ENCODE data around the gene P3R3URF.
A peak's percentile ranks its signal among the peaks of the same experiment; 100 is the strongest.

P3R3URF gene

DNA sequence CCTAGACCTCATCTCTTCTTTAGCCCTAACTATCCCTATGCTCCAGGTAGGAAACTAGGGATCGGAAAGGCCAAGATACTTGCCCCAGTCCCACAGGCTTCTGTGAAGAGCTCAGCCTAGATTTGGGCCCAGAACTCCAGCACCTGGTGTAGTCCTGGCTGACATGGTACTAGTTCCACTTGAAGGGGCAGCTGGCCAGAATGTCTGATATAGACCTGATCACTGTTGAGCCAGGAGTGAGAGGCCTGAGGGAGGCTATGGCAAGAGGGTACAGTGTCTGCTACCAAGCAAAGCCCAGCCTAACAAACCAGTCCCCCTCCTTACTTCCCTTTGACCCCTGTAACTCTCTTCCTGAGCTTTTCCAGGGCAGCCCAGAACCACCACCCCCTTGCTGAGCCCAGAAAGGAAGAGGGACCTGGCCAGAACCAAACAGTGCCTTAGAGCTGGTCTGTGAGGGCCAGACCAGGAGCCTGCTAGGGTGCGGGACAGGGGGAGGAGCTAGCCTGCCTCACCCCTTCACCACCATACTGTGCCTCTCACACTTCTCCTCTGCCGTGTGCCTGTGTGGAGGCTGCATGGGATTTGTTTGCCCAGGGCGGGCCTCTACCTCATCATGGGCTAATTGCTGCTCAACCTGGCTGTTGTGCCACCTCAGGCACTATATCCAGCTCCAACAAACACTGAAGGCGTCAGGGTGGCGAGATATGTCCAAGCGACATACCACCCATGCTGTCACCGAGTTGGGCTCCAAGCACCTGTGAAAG lies 11.0 kb upstream of the P3R3URF start:
- no peak for FAIRE-seq
- TF ChIP-seq POU2F2 (IDR thresholded peaks at IDR 0.05; ENCODE audit: low read depth, low read length) (no peak), POLR2AphosphoS5 (IDR thresholded peaks at IDR 0.05; ENCODE audit: low read depth, low read length) (no peak), TAF1 (IDR thresholded peaks at IDR 0.05; ENCODE audit: low read depth, low read length) (no peak), PAX5 (IDR thresholded peaks at IDR 0.05; ENCODE audit: insufficient read depth, low read length, severe bottlenecking) (no peak), SPI1 (IDR thresholded peaks at IDR 0.05; ENCODE audit: low read depth, low read length) (no peak), POLR2A (IDR thresholded peaks at IDR 0.05; ENCODE audit: low read depth, low read length) (no peak)
- no peak for DNase-seq (ENCODE audit: insufficient read length, low spot score)

DNA sequence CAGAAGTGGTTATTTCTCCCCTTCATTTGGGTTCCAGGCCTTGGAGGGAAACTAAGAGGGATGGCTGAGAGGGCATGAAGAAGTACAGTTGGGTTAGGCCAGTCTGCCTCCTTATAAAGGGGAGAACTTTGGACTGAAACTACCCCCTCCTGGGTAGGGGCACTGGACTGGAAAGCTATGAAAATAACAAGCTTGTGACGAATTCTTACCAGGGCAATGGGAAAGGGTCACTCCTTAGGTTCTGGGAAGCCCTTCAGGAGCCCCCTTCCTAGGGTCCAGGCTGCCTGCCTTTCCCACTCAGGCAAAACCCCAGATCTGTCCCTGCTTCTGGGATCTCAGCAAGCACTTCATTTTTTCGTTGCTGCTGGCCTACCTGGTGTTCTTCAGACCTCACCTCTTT lies 9.8 kb upstream of the P3R3URF start:
- no peak for FAIRE-seq
- TF ChIP-seq POU2F2 (IDR thresholded peaks at IDR 0.05; ENCODE audit: low read depth, low read length) (no peak), POLR2AphosphoS5 (IDR thresholded peaks at IDR 0.05; ENCODE audit: low read depth, low read length) (no peak), SPI1 (IDR thresholded peaks at IDR 0.05; ENCODE audit: low read depth, low read length) (no peak)
- no peak for DNase-seq (ENCODE audit: insufficient read length, low spot score)

DNA sequence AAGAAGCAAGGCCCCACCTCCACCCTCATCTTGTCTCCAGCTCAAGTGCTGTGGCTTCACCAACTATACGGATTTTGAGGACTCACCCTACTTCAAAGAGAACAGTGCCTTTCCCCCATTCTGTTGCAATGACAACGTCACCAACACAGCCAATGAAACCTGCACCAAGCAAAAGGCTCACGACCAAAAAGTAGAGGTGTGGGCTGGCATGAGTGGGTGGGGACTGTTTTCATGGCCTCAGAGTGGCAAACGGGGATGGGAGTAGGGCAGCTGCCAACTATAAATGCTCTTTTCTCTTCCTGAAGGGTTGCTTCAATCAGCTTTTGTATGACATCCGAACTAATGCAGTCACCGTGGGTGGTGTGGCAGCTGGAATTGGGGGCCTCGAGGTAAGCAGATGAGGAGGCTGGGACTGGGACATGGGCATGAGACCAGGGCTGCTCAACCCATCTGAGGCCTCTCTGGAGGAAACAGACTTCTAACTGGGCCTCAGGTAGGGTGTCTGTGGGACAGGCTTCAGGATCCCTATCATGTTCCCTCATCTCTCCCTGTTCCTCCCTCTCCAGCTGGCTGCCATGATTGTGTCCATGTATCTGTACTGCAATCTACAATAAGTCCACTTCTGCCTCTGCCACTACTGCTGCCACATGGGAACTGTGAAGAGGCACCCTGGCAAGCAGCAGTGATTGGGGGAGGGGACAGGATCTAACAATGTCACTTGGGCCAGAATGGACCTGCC lies 8.8 kb upstream of the P3R3URF start:
- FAIRE-seq = peak; percentile 31
- TF ChIP-seq POU2F2 (IDR thresholded peaks at IDR 0.05; ENCODE audit: low read depth, low read length) (no peak), SPI1 (IDR thresholded peaks at IDR 0.05; ENCODE audit: low read depth, low read length) (no peak), POLR2A (IDR thresholded peaks at IDR 0.05; ENCODE audit: low read depth, low read length) (no peak), POLR2AphosphoS5 (IDR thresholded peaks at IDR 0.05; ENCODE audit: low read depth, low read length) (no peak), TAF1 (IDR thresholded peaks at IDR 0.05; ENCODE audit: low read depth, low read length) (no peak), PAX5 (IDR thresholded peaks at IDR 0.05; ENCODE audit: insufficient read depth, low read length, severe bottlenecking) (no peak)
- no peak for DNase-seq (ENCODE audit: insufficient read length, low spot score)

GRCh38 chr1:46183926-46184557 lies 7.8 kb upstream of the P3R3URF start:
- TF ChIP-seq PAX5 (IDR thresholded peaks at IDR 0.05; ENCODE audit: insufficient read depth, low read length, severe bottlenecking) (no peak), SPI1 (IDR thresholded peaks at IDR 0.05; ENCODE audit: low read depth, low read length) (peak; percentile 46; the same call in 1 of the 2 replicates)
- FAIRE-seq = peak; percentile 77
- DNase-seq (ENCODE audit: insufficient read length, low spot score) = no peak

GRCh38 chr1:46183079-46183847 lies 7.0 kb upstream of the P3R3URF start:
- no peak for DNase-seq (ENCODE audit: insufficient read length, low spot score)
- TF ChIP-seq POLR2A (IDR thresholded peaks at IDR 0.05; ENCODE audit: low read depth, low read length) = no peak
- TF ChIP-seq POU2F2 (IDR thresholded peaks at IDR 0.05; ENCODE audit: low read depth, low read length) = no peak
- TF ChIP-seq TAF1 (IDR thresholded peaks at IDR 0.05; ENCODE audit: low read depth, low read length) = no peak
- TF ChIP-seq POLR2AphosphoS5 (IDR thresholded peaks at IDR 0.05; ENCODE audit: low read depth, low read length) = no peak
- no peak for TF ChIP-seq SPI1 (IDR thresholded peaks at IDR 0.05; ENCODE audit: low read depth, low read length)
- TF ChIP-seq PAX5 (IDR thresholded peaks at IDR 0.05; ENCODE audit: insufficient read depth, low read length, severe bottlenecking) = no peak
- FAIRE-seq = no peak

DNA sequence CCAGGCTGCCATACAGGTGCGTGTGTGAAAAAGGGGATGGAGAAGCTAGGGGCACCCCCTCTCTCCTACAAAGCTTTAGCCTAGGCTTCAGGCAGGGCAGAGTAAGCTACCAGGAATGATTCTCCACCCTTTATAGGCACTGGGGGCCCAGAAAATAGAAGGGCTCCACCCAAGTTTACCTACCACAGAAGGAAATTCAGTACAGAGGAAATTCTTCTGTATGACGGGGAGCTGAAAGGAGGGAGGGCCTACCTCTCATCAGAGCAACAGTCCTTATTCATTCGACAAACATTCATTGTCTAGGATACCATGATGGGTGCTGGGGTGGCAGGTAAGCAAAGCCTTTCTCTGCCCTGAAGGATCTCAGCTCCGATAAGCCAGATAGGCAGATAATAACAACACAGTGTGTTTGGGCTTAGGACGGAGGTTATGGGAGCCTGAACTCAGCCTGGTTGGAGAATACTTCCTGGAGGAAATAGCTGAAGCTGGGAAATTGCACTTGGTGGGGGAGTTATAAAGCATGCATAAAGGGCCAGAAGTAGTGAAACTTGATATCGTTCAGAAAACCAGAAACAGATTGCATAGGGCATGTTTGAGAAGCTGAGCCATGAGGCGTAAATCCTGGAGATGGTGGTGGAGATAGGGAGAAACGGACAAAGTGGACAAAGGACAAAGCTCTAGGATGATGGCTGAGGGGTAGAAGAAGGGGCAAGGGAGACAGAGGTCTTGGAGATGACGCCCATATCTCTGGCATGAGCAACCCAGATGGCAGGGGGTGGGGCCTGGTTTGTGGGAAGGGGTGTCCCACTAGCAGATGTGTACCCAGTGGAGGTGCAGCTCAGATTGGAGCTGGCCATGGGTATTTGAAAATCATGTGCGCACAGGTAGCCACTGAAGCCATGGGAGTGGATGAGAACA lies 5.3 kb upstream of the P3R3URF start:
- no peak for TF ChIP-seq PAX5 (IDR thresholded peaks at IDR 0.05; ENCODE audit: insufficient read depth, low read length, severe bottlenecking)
- no peak for TF ChIP-seq TAF1 (IDR thresholded peaks at IDR 0.05; ENCODE audit: low read depth, low read length)
- TF ChIP-seq POLR2A (IDR thresholded peaks at IDR 0.05; ENCODE audit: low read depth, low read length) = no peak
- no peak for TF ChIP-seq POLR2AphosphoS5 (IDR thresholded peaks at IDR 0.05; ENCODE audit: low read depth, low read length)
- no peak for FAIRE-seq
- no peak for DNase-seq (ENCODE audit: insufficient read length, low spot score)

DNA sequence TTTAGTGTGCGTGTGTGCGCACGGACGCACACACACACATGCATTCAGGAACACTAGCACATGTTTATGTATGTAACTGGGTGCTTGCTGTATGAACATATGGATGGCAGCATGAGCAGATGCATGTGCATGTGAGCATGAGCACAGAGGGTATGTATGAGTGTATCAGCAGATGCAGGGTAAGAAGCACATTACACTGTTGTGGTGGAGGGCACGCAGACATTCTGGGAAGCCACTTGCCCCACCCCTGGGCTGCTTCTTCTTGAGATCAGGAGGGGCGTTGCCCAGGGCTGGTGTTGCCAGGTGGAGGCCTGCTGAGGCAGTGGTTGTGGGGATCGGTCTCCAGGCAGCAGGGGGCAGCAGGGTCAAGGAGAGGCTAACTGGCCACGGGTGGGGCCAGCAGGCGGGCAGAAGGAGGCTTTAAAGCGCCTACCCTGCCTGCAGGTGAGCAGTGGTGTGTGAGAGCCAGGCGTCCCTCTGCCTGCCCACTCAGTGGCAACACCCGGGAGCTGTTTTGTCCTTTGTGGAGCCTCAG lies 3.9 kb upstream of the P3R3URF start:
- FAIRE-seq = peak; percentile 38
- no peak for DNase-seq (ENCODE audit: insufficient read length, low spot score)
- TF ChIP-seq POLR2A (IDR thresholded peaks at IDR 0.05; ENCODE audit: low read depth, low read length) (no peak), POU2F2 (IDR thresholded peaks at IDR 0.05; ENCODE audit: low read depth, low read length) (no peak), SPI1 (IDR thresholded peaks at IDR 0.05; ENCODE audit: low read depth, low read length) (no peak), POLR2AphosphoS5 (IDR thresholded peaks at IDR 0.05; ENCODE audit: low read depth, low read length) (no peak), TAF1 (IDR thresholded peaks at IDR 0.05; ENCODE audit: low read depth, low read length) (no peak)

Measured in GM12891 (cell line).